ENCODE measurements around the gene PLK5.

PLK5 gene

DNA sequence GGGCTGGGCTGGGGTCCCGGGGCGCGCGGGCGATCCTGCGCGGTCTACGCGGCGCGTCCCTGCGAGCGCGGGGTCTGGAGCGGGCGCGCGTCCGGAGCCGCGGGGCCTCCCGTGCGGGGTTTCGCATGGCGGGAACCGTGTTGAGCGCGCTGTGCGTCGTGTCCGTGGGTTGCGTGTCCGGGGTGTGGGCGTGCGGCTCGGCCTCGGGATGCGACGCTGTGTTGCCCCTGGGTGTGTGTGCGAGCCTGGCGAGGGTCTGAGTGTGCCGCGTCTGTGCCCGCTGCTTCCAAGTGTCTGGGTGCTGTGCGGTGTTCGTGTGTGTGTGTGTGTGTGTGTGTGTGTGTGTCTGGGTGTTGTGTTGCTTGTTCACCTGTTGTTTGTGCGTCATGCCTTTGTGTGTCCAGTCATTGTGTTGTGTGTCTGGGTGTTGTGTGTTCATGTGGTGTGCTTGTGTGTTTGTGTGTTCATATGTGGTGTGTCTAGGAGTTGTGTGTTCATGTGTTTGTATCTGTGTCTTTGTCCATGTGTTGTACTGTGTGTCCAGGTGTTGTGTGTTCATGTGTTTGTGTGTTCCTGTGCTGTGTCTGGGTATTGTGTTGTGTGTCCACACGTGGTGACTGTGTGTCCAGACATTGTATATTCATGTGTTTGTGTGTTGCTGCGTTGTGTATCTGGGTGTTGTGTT lies 552 bp downstream of the PLK5 start:
- H2AFZ ChIP-seq (ENCODE audit: low read length) = no peak overlapping the region
- H3K9ac ChIP-seq (ENCODE audit: low read length) = no peak overlapping the region
- no peaks in the 10 kb centered on the region for H3K36me3 ChIP-seq (ENCODE audit: insufficient read depth, low read length)
- H3K4me3 ChIP-seq (ENCODE audit: low read depth, low read length, poor library complexity, severe bottlenecking) = no peak overlapping the region
- no peaks in the 10 kb centered on the region for H3K4me1 ChIP-seq (ENCODE audit: insufficient read depth, low read length, severe bottlenecking)
- no peak overlapping the region for H3K27ac ChIP-seq (ENCODE audit: low read depth, low read length, poor library complexity, severe bottlenecking)
- no peaks in the 10 kb centered on the region; the same call in 1 of the 2 replicates for H3K27me3 ChIP-seq (ENCODE audit: insufficient read depth, low read length)
- no peak for TF ChIP-seq EZH2 (IDR thresholded peaks at IDR 0.05; ENCODE audit: borderline replicate concordance, low read length)
- TF ChIP-seq, protein P1, sequence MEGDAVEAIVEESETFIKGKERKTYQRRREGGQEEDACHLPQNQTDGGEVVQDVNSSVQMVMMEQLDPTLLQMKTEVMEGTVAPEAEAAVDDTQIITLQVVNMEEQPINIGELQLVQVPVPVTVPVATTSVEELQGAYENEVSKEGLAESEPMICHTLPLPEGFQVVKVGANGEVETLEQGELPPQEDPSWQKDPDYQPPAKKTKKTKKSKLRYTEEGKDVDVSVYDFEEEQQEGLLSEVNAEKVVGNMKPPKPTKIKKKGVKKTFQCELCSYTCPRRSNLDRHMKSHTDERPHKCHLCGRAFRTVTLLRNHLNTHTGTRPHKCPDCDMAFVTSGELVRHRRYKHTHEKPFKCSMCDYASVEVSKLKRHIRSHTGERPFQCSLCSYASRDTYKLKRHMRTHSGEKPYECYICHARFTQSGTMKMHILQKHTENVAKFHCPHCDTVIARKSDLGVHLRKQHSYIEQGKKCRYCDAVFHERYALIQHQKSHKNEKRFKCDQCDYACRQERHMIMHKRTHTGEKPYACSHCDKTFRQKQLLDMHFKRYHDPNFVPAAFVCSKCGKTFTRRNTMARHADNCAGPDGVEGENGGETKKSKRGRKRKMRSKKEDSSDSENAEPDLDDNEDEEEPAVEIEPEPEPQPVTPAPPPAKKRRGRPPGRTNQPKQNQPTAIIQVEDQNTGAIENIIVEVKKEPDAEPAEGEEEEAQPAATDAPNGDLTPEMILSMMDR (IDR thresholded peaks at IDR 0.05; ENCODE audit: low read length) = no peak
- H3K79me2 ChIP-seq (ENCODE audit: insufficient read depth, low read length) = no peaks in the 10 kb centered on the region
- no peaks in the 10 kb centered on the region for H3K9me2 ChIP-seq (ENCODE audit: low read depth, low read length)
- H3K9me3 ChIP-seq (ENCODE audit: low read length) = no peaks in the 10 kb centered on the region
- no peaks in the 10 kb centered on the region for H3F3A ChIP-seq (ENCODE audit: insufficient read depth, low read length)
- H4K20me1 ChIP-seq (ENCODE audit: insufficient read depth, low read length) = no peaks in the 10 kb centered on the region
- H3K4me2 ChIP-seq (ENCODE audit: low read length) = no peak overlapping the region

DNA sequence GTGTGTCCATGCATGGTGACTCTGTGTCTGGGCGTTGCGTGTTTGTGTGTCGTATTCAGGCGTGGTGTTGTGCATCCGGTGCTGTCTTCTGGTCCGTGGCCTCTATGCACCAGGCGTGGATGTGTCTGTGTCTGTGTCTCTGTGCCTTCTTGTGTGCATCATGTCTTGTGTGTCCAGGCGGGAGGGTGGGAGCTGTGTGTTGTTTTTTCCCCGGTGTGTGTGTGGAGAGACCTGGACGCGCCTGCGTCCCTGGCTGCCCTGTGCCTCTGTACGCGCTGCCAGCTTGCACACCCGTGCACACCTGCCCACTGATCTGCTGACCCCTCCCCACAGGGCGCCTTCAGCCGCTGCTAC lies 1.1 kb downstream of the PLK5 start:
- Histone ChIP-seq H3K9me2 (ENCODE audit: low read depth, low read length) (no peaks in the 10 kb centered on the region), H4K20me1 (ENCODE audit: insufficient read depth, low read length) (no peaks in the 10 kb centered on the region), H3K27me3 (ENCODE audit: insufficient read depth, low read length) (peaks cover 3% of the 10 kb centered on the region; the same call in 1 of the 2 replicates), H3K4me2 (ENCODE audit: low read length) (no peak overlapping the region), H3K9me3 (ENCODE audit: low read length) (no peaks in the 10 kb centered on the region), H3K4me3 (ENCODE audit: low read depth, low read length, poor library complexity, severe bottlenecking) (no peak overlapping the region), H2AFZ (ENCODE audit: low read length) (no peak overlapping the region), H3K79me2 (ENCODE audit: insufficient read depth, low read length) (no peaks in the 10 kb centered on the region), H3K36me3 (ENCODE audit: insufficient read depth, low read length) (no peaks in the 10 kb centered on the region), H3K4me1 (ENCODE audit: insufficient read depth, low read length, severe bottlenecking) (no peaks in the 10 kb centered on the region), H3K27ac (ENCODE audit: low read depth, low read length, poor library complexity, severe bottlenecking) (no peak overlapping the region), H3F3A (ENCODE audit: insufficient read depth, low read length) (no peaks in the 10 kb centered on the region), H3K9ac (ENCODE audit: low read length) (no peak overlapping the region)
- TF ChIP-seq, protein P1 (IDR thresholded peaks at IDR 0.05; ENCODE audit: low read length) = no peak
- no peak for TF ChIP-seq EZH2 (IDR thresholded peaks at IDR 0.05; ENCODE audit: borderline replicate concordance, low read length)

DNA sequence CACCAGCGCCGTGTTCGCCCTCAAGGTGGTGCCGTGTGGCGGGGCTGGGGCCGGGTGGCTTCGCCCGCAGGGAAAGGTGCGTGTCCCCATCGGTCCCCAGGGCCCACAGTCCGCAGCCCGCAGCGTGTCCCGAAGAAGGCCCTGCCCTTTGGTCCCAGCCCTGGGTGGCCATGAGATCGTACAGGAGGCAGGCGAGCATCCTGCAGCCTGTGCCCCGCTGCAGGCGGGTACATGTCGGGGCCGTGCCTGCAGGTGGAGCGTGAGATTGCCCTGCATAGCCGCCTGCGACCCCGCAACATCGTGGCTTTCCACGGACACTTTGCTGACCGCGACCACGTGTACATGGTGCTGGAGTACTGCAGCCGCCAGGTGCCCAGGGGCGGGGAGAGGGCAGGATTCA lies 1.5 kb downstream of the PLK5 start:
- H3K9ac ChIP-seq (ENCODE audit: low read length) = no peak overlapping the region
- H2AFZ ChIP-seq (ENCODE audit: low read length) = no peak overlapping the region
- no peak overlapping the region for H3K27ac ChIP-seq (ENCODE audit: low read depth, low read length, poor library complexity, severe bottlenecking)
- H3K4me2 ChIP-seq (ENCODE audit: low read length) = no peak overlapping the region
- no peaks in the 10 kb centered on the region for H3K9me3 ChIP-seq (ENCODE audit: low read length)
- H3K27me3 ChIP-seq (ENCODE audit: insufficient read depth, low read length) = peaks cover 6% of the 10 kb centered on the region; the same call in 1 of the 2 replicates
- no peaks in the 10 kb centered on the region for H3K79me2 ChIP-seq (ENCODE audit: insufficient read depth, low read length)
- H3K4me3 ChIP-seq (ENCODE audit: low read depth, low read length, poor library complexity, severe bottlenecking) = no peak overlapping the region
- H3F3A ChIP-seq (ENCODE audit: insufficient read depth, low read length) = no peaks in the 10 kb centered on the region
- TF ChIP-seq EZH2 (IDR thresholded peaks at IDR 0.05; ENCODE audit: borderline replicate concordance, low read length) = no peak
- TF ChIP-seq, protein P1 (IDR thresholded peaks at IDR 0.05; ENCODE audit: low read length) = no peak
- H3K9me2 ChIP-seq (ENCODE audit: low read depth, low read length) = no peaks in the 10 kb centered on the region
- H3K36me3 ChIP-seq (ENCODE audit: insufficient read depth, low read length) = no peaks in the 10 kb centered on the region
- no peaks in the 10 kb centered on the region for H4K20me1 ChIP-seq (ENCODE audit: insufficient read depth, low read length)
- no peaks in the 10 kb centered on the region for H3K4me1 ChIP-seq (ENCODE audit: insufficient read depth, low read length, severe bottlenecking)

Measured in OCI-LY1 (cell line).